Measurements from ENCODE around the gene CCL16. TPM values are rescaled to one million over a fixed set of nuclear protein-coding genes. Genes with fewer than 3 reads are reported as not detected.
"Not testable (repeated sequence)": the region's sequence is repeated elsewhere in the genome, so short reads cannot be mapped to it uniquely, and the experiment has no call there.

The CCL16 gene
- polyA plus RNA-seq, 2 of the 4 experiments (the other 2 are of a cell fraction): not detected

DNA sequence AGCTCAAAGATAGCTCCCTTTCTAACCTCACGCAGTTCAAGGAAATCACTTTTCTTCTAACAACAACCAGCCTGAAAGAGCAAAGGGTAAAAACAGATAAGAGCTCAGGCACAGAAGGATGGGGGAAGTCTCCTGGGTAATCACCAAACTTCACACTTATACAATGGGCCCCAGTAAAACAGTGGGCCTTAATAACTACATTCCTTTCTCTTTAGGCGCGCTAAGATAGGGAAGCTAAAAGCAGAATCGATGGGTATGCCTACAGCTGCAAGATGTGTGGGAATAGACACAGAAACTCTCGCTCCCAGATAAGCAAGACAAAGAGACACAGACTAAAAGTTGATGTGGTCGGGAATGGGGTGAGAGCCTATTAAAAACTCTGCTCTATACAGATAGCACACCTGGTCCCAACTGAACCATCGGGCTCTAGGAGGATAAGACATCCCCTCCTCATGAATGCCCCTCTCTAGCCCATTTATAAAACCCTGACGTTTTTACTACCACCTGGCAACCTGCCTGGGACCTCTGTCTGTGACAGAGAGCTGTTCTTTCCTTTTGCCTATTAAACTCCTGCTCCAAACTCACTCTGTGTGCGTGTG, 38.6 kb downstream of the CCL16 start:
- DNase-seq (ENCODE audit: low read depth in 1 of 2, low spot score in 1 of 2): no peak
- H3K4me1 ChIP-seq: 0 out of 3 replicates have a peak, but pooled peaks cover 4% of the 10 kb centered on the region
- FAIRE-seq: no peak
- TF ChIP-seq ZNF302 (CRISPR knock-in tag; IDR thresholded peaks at IDR 0.05) (no peak), CBX2 (IDR thresholded peaks at IDR 0.05; ENCODE audit: borderline replicate concordance, low read depth) (no peak), HDAC2 (IDR thresholded peaks at IDR 0.05) (no peak), FOSB (CRISPR knock-in tag; IDR thresholded peaks at IDR 0.05) (no peak), ZSCAN20 (CRISPR knock-in tag; IDR thresholded peaks at IDR 0.05) (no peak), BHLHE40 (IDR thresholded peaks at IDR 0.05; ENCODE audit: low read depth, low read length) (no peak)
- TF ChIP-seq, protein P1, sequence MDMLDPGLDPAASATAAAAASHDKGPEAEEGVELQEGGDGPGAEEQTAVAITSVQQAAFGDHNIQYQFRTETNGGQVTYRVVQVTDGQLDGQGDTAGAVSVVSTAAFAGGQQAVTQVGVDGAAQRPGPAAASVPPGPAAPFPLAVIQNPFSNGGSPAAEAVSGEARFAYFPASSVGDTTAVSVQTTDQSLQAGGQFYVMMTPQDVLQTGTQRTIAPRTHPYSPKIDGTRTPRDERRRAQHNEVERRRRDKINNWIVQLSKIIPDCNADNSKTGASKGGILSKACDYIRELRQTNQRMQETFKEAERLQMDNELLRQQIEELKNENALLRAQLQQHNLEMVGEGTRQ (IDR thresholded peaks at IDR 0.05): no peak
- TF ChIP-seq, protein P2, sequence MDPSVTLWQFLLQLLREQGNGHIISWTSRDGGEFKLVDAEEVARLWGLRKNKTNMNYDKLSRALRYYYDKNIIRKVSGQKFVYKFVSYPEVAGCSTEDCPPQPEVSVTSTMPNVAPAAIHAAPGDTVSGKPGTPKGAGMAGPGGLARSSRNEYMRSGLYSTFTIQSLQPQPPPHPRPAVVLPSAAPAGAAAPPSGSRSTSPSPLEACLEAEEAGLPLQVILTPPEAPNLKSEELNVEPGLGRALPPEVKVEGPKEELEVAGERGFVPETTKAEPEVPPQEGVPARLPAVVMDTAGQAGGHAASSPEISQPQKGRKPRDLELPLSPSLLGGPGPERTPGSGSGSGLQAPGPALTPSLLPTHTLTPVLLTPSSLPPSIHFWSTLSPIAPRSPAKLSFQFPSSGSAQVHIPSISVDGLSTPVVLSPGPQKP (IDR thresholded peaks at IDR 0.05; ENCODE audit: low read depth, low read length): no peak
- TF ChIP-seq, protein P3, sequence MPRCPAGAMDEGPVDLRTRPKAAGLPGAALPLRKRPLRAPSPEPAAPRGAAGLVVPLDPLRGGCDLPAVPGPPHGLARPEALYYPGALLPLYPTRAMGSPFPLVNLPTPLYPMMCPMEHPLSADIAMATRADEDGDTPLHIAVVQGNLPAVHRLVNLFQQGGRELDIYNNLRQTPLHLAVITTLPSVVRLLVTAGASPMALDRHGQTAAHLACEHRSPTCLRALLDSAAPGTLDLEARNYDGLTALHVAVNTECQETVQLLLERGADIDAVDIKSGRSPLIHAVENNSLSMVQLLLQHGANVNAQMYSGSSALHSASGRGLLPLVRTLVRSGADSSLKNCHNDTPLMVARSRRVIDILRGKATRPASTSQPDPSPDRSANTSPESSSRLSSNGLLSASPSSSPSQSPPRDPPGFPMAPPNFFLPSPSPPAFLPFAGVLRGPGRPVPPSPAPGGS (IDR thresholded peaks at IDR 0.05): no peak
- TF ChIP-seq, protein P4, sequence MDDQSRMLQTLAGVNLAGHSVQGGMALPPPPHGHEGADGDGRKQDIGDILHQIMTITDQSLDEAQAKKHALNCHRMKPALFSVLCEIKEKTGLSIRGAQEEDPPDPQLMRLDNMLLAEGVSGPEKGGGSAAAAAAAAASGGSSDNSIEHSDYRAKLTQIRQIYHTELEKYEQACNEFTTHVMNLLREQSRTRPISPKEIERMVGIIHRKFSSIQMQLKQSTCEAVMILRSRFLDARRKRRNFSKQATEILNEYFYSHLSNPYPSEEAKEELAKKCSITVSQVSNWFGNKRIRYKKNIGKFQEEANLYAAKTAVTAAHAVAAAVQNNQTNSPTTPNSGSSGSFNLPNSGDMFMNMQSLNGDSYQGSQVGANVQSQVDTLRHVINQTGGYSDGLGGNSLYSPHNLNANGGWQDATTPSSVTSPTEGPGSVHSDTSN (IDR thresholded peaks at IDR 0.05): no peak
- TF ChIP-seq, protein P5, sequence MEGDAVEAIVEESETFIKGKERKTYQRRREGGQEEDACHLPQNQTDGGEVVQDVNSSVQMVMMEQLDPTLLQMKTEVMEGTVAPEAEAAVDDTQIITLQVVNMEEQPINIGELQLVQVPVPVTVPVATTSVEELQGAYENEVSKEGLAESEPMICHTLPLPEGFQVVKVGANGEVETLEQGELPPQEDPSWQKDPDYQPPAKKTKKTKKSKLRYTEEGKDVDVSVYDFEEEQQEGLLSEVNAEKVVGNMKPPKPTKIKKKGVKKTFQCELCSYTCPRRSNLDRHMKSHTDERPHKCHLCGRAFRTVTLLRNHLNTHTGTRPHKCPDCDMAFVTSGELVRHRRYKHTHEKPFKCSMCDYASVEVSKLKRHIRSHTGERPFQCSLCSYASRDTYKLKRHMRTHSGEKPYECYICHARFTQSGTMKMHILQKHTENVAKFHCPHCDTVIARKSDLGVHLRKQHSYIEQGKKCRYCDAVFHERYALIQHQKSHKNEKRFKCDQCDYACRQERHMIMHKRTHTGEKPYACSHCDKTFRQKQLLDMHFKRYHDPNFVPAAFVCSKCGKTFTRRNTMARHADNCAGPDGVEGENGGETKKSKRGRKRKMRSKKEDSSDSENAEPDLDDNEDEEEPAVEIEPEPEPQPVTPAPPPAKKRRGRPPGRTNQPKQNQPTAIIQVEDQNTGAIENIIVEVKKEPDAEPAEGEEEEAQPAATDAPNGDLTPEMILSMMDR (IDR thresholded peaks at IDR 0.05): no peak
- TF ChIP-seq, protein P6, sequence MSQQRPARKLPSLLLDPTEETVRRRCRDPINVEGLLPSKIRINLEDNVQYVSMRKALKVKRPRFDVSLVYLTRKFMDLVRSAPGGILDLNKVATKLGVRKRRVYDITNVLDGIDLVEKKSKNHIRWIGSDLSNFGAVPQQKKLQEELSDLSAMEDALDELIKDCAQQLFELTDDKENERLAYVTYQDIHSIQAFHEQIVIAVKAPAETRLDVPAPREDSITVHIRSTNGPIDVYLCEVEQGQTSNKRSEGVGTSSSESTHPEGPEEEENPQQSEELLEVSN (IDR thresholded peaks at IDR 0.05; ENCODE audit: borderline replicate concordance, low read depth): no peak
- no peak for ATAC-seq
- 66% methylated on average over 9 of the region's 9 CpGs for WGBS (ENCODE audit: missing lambda C conversion rate)
- ChIA-PET POLR2A (no interaction called here), CTCF (interaction anchor here (0.6 to 1.9 kb wide), 7 partner anchors 9 to 540 kb away, joined by 3 to 7 read pairs (median 3); no protein-coding TSS in a partner anchor)
- H3K4me3 ChIP-seq: no peak overlapping the region
- H3K27ac ChIP-seq: no peak overlapping the region
- no peaks in the 10 kb centered on the region for H3K9me3 ChIP-seq
- H3K4me2 ChIP-seq: no peak overlapping the region

DNA sequence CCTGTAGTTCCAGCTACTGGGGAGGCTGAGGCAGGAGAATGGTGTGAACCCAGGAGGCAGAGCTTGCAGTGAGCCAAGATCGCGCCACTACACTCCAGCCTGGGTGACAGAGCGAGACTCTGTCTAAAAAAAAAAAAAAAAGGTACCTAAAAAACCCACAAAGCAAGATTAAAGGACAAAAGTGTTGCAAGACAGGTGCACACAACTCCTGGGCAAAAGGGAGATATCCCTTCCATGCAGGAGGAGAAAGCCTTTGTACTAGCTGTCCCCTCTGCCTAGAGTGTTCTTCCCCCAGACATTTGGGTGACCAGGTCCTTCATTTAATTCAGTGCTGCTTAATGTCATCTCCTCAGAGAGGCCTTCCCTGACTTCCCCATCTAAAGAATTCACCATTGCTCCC, 42.8 kb downstream of the CCL16 start:
- CTCF ChIA-PET: interaction anchor here (1.2 to 3.0 kb wide), 2 partner anchors 10 to 134 kb away, joined by 5 to 13 read pairs; no protein-coding TSS in a partner anchor
- H3K4me2 ChIP-seq; H3K9me3 ChIP-seq; H3K4me3 ChIP-seq; ATAC-seq; H3K4me1 ChIP-seq; FAIRE-seq; POLR2A ChIA-PET; DNase-seq (ENCODE audit: low read depth in 1 of 2, low spot score in 1 of 2); H3K27ac ChIP-seq: not testable (repeated sequence)
- WGBS (ENCODE audit: missing lambda C conversion rate): 57% methylated on average over 3 of the region's 3 CpGs

DNA sequence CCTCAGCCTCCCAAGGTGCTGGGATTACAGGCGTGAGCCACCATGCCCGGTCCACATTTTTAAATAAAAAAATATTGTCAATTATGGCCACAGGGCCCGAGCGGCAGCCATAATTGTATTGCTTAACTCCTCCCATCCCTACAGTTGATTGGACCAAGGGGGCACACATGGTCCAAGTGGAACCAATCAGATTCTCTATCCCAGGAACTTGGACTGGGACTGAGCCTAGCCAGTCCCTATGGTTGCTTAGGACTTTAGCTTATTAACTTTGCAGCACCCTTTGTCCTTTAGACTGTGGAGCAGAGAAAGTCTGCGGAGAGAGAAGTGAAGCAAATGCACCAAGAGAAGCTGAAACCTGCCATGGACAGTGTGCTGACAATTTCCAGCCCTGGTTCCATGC, 45.2 kb downstream of the CCL16 start:
- ATAC-seq (peak in 1 of 2 experiments; percentile 76; a peak in 3 of 6 replicates), FAIRE-seq (no peak), DNase-seq (ENCODE audit: low read depth in 1 of 2, low spot score in 1 of 2) (peak; percentile 31 to 44)
- no peak overlapping the region for H3K27ac ChIP-seq
- no peaks in the 10 kb centered on the region for H3K9me3 ChIP-seq
- CTCF ChIA-PET: interaction anchor here (1.0 kb wide), 1 partner anchor 213 kb away, joined by 3 read pairs; no protein-coding TSS in a partner anchor
- no peak overlapping the region for H3K4me3 ChIP-seq
- no peak overlapping the region for H3K4me2 ChIP-seq
- TF ChIP-seq, protein P1 (IDR thresholded peaks at IDR 0.05): peak; percentile 58
- no peak for TF ChIP-seq RCOR1 (IDR thresholded peaks at IDR 0.05; ENCODE audit: low read depth, low read length)
- H3K4me1 ChIP-seq: no peaks in the 10 kb centered on the region
- WGBS (ENCODE audit: missing lambda C conversion rate): 81% methylated on average over 5 of the region's 5 CpGs
- POLR2A ChIA-PET: no interaction called here

Data from A549 (cell line).